T-helper 2 cell (primary cell): ENCODE data around the gene KIAA0930.
"Not testable (repeated sequence)": the region's sequence is repeated elsewhere in the genome, so short reads cannot be mapped to it uniquely, and the experiment has no call there.

Experiments
- DNase-seq, 5 experiments: peaks; one replicate each; pipeline versions ENCODE4 v3.0.0 to v3.0.0-alpha.2; 2012 to 2022

Gene KIAA0930

DNA sequence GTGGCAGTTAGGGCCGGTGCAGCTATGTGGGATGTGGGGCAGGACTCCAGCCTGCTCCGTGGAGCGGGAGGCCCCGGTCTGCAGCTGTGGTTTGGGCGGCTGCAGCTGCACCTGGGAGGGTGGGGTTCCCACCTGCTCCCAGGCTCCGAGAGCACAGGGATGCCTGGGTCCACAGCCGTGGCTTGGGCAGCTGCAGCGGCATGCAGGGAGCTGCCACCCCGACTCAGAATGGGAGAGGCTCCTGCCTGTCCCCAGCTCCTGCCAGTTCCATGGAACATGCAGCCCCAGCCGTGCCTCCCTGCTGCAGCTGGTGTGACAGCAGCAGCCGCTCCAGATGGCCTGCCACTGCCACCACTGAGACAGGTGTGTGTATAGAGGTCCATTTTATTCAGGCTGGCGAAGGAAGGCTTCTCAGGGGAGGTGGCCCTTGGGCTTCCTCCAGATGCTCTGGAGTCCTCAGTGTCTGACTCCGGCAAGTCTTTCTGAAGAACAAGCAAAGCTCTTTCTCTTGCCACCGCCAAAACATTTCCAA is 22.3 kb upstream of the KIAA0930 start:
- no peak for DNase-seq

DNA sequence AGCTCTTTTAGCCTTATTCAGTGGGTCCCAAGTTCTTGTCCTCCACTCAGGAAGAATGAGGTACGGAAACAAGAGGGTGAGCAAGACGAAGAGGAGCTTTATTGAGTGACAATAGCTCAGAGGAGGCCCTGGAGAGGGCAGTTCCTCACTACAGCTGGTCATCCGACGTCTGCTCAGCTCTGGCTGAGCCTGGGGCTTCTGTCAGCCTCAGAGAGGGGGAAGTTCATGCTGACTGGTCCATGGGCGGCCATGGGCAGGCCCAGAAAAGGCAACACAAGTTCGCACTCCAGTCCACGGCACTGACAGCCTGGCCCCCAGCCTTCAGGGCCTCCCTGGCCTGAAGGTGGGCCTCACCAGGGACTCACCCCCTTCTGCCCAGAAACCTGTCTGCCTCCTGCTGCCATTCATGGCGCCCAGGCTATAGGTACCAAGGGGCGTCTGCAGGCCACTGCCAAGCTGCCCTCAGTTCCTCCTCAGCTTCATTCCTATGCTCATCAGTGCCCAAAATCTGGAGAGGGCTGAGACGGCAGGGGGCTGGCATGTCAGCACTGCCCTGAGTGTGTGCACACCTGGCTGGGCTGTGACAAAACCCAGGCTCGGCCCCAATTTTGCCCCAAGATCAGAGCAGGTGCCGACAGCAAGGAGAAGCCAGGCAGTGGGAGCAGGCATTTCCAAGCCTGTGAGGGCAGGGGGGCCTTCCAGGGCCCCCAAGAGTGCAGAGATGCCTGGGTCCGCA is 21.7 kb upstream of the KIAA0930 start:
- DNase-seq, result no peak

DNA sequence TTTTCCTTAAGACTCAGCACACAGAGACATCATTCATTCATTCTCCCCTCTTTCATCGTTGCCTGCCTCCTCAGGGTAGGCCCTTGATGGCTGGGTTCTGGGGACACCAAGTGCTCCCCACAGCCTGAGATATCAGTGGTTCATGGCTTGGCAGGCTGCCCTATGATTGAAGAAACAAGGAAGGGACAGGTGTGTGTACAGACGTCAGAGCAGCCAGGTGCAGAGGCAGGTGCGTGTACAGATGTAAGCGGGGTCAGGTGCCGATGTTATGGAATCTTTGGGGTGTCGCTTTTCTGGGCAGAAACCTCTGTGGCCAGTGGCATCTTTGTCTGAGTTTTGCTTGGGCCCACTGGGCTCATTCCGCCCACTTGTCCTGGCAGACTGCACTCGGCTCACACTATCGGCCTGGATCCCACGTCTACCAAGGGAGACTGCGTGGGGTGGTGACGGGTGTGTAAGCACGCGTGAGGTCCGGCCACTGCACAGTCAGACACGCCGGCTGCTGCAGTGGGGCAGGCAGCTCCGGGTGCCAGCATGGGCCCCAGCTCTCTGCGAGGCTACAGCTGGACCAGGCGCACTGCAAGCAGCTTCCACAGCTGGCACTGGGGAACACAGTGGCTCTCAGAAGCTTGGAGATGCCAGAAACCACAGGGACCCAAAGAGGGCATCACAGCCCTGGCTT is 20.9 kb upstream of the KIAA0930 start:
- no peak for DNase-seq

DNA sequence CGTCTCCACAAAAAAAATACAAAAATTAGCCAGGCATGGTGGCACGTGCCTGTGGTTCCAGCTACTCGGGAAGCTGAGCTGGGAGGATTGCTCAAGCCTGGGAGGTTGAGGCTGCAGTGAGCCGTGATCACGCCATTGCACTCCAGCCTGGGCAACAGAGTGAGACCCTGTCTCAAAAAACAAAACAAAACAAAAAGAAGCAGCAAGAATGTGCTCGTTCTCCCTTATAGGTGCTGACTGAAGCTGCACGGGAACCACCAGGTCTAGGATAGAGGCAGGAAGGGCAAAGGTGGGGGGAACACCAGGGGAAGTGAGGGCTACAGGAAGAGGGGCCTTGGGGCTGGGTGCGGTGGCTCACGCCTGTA is 19.7 kb upstream of the KIAA0930 start:
- not testable (repeated sequence) for DNase-seq

DNA sequence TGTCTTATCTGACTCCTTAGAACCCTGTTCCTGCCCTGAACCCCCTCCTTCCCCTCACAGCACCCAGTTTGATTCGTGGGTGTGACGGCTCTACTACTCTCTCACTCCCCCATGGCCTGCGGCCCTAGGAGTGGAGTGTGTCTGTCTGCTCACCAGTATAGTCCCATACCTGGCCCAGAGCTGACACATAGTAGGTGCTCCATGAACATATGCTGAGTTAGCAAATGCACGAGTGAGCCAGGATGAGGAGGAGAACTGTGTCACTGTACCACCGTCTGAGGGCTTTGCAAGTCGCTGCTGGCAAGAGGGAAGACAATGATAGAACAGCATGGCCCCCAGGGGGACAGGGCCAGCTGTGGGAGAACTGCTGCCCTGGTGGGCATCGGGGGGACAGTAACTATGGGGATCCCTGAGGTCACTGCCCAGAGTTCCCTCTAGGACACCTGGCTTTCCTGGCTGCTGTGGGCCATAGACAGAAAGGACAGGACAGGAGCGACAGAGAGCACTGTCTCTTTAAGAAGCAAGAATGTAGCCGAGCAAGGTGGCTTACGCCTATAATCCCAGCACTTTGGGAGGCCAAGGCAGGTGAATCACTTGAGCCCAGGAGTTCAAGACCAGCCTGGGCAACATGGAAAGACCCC is 19.2 kb upstream of the KIAA0930 start:
- DNase-seq, result no peak

DNA sequence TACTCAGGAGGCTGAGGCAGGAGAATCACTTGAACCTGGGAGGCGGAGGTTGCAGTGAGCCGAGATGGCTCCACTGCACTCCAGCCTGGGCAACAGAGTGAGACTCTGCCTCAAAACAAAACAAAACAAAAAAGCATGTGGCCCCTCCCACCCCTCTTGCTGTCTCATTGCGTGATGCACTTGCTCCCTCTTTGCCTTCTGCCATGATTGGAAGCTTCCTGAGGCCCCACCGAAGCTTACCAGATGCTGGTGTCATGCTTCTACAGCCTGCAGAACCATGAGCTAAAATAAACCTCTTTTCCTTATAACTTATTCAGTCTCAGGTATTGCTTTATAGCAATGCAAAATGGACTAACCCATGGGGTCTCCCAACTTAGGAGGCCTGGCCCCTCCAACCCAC is 17.2 kb upstream of the KIAA0930 start:
- not testable (repeated sequence) for DNase-seq

DNA sequence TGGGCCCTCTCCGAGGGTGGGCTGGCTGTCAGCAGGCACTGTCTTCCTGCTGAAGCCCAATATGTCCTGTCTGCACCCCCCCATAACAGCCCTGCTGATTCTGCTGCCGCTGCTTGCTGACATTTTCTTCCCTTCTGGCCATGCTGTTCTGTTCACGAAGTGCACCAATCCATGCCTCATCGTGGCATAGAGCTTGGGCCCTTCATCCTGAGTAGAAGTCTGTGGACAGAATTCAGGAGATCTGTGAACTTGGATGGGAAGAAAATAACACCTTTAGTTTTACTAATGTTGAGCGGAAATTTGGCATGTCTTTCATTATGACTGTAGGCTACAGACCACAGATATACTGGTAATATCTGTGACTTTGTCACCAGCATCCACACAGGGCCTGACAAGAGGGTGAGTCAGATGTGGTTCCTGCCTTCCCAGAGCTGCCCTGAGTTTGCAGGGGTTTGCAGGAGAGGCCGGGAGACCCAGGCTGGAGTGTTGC is 14.1 kb upstream of the KIAA0930 start:
- DNase-seq, result peak in 1 of 5 experiments; percentile 76

DNA sequence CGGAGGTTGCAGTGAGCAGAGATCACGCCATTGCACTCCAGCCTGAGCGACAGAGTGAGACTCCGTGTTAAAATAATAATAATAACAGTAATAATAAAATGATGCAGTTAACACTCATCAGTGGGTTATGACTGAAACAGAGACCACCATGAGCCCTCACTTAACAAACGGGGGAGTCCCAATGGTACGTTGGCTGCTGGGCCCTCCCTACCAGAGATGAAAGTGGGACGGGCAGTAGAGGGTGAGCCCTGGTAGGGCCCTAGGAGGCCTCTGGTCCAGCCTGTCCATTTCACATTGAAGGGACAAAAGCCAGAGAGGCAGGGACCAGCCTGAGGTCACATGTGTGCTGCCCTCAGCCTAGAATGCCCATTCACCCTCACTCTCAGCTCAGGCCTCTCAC is 13.7 kb upstream of the KIAA0930 start:
- no peak for DNase-seq

DNA sequence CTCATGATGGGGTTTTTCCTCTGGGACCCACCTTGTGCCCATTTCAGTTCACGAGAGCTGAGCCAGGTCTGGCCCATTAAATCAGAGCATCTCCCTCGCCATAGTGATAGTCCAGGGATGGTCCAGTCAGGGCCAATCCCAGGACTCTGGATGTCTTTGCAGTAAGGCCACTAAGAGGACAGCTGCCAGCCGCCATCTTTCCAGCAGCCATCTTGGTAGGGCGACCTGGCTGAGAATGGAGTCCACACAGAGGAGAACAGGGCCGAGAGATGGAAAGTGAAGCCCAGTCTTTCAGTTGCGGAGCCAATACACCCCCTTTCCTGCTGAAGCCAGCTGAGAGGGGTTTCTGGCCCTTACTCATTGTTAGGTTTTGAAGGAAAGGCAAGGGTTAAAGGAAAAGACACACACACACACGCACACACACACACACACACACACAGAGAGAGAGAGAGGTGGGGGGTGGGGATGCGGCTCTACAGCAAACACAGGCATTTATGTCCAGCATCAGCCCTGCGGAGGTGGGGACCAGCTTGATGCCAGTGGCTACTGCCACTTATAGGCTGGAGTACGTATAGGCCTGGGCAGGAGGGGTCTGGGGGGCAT is 12.4 kb upstream of the KIAA0930 start:
- DNase-seq, result no peak

DNA sequence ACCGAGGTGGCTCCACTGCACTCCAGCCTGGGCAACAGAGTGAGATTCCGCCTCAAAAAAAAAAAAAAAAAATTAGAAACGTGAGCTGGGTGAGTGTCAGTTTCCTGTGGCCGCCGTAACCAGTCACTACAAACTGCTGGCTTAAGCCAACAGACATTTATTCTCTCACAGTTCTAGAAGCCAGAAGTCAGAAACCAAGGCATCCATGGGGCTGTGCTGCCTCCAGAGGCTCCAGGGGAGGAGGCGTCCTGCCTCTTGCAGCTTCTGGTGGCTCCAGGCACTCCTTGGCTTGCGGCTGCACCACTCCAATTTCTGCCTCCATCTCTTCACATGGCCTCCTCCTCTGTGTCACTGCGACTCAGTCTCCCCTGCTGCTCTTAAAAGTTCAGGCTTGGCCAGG is 11.1 kb upstream of the KIAA0930 start:
- DNase-seq, result peak in 1 of 5 experiments; percentile 17

DNA sequence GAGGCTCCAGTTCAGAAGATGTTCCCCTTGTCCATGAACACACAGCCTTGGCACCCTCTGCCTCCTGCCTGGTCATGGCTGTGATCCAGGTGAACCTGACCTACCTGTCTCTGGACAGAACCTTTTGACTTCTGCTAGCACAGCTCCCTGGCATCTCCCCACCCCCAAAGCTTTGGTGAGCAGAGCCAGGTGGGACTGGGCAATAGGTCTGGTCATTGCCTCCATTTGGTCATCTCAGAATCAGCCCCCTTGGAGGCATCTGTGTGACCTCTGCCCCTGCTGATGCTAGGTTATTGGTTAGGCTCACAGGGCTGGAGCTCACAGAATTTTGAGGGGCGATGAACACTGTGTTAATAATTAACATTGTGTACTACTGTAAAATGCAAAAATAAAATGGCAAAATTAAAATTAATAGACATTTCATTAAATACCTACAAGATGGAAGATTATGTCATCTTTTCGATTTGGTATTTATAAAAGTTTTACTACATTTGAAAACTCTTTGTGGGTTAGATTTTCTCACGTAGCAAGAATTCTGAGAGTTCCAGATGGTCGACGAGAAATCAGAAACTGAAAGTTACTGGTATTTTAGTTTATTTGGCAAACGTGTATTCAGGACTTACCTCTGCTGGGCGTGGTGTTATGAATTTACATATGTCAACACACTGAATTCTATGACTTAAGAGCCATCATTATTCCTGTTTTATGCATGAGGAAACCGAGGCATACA is 8.3 kb upstream of the KIAA0930 start:
- peak in 1 of 5 experiments; percentile 32 for DNase-seq

DNA sequence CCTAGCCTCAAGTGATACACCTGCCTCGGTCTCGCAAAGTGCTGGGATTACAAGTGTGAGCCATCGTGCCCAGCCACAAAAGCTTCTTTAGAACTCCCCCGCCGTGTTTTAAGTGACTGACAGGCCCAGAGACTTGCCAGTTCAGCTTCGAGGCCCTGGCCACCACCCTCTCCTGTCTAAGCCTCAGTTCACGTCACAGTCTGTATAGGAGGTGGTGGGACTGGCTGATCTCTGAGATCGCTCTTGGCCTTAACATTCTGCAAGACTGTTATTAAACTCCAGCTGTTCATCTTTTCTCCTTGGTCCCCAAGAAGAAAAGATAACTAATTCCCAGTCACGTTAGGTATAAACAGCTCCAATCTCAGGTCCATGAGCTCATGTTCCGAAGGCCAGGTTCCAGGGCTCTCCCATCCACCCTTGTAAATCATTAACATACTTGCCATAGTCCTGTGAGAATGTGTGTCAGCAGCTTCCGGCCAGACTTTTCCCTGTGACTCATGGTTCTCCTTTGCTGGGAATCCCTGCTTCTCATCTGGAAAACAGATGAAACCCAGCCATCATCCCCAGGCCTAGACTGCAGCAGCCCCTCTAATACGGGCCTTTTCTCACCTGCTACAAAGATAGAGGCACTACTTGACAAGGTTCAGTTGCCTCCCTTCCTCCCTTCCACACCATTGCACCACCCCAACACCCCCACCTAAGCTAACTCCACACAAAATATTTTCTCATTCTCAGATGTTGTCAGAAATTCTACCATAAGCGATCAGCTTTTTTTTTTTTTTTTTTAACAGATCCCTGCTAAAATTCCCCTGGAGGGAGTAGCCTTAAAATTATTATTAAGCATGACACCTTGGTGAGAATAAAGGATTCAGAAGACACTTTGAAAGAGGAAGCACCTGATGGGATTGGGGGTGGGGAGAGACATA is 5.6 kb upstream of the KIAA0930 start:
- no peak for DNase-seq

DNA sequence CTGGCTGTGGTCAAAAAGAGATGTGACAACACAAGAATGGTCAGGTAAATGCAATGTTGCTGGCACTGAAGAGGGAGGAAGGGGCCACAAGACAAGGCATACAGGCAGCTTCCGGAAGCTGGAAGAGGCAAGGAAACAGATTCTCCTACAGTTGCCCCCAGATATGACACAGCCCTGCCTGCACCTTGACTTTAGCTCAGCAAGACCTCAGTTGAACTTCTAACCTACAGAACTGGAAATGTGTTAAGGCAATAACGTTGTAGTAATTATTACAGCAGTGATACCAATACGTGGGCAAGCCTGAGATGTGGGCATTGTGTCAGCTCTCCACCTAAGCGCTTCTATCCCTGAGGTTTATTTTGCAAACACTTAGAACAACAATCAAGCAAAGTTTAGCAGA is 4.2 kb upstream of the KIAA0930 start:
- no peak for DNase-seq

DNA sequence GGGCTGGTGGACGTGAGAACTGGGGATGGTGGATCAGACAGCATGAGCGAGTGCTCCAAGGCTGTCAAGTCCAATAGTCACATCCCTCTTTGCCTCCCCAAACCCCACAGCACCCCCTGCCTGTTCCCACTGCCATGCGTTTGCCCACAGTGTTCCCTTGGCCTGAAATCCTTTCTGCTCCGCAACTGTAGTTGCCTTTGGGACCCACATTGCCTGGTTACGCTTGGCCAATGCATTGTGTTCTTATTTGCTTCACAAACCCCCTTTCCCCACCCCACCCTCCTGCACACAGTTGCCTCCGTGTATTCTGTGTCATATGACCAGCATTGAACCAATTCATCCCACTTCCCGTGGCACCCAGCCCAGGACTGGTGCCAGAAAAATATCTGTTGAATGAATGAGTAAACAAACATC is 2.1 kb upstream of the KIAA0930 start:
- DNase-seq, result no peak

DNA sequence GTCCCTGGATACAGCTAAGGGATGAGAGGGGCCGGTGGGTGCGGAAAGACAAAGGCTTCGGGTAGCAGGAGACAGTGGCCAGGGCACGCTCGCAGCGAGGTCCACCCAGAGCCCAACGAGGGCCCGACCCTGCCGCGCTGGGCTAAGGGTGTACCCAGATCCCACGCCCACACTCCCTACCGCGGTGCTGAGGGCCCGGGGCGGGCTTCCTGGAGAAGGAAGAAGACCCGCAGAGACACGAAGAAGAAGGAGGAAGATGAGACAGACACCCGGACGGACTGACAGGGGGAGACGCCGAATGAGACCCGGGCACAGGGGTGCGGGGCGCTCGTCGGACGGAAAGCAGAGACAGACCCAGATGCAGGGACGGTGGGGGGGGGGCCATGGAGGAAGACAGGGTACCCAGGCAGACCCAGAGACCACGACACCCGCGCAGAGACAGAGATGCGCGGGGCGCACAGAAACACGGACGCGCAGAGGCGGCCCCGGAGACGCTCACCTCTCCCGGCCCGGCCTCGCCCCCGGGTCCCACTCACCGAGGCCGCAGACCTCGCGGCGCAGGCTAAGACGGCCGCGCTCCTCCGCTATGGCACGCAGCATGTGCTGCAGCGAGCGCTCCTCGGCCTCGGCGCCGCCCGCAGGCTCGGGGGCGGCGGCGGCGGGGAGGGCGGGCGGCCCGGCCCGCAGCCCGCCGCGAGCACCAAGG is 437 bp downstream of the KIAA0930 start:
- peak in 2 of 5 experiments; percentile 8 to 68 for DNase-seq

DNA sequence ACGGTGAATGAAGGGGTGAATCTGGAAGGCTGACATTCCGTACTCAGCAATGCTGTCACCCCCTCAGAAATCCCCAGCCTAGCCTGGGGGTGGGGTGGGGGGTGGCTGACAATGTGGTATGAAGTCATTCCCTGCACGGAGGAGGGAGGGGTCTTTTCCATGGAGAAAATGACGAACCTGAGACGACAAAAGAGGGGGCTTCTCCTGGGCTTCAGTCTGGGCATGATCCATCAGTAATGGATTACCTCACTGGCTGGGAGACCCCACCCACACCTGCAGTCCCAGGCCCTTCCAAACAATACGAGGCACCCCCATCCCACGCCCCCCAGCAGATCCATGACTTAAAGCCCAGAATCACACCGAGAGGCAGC is 1.0 kb downstream of the KIAA0930 start:
- DNase-seq, result no peak

DNA sequence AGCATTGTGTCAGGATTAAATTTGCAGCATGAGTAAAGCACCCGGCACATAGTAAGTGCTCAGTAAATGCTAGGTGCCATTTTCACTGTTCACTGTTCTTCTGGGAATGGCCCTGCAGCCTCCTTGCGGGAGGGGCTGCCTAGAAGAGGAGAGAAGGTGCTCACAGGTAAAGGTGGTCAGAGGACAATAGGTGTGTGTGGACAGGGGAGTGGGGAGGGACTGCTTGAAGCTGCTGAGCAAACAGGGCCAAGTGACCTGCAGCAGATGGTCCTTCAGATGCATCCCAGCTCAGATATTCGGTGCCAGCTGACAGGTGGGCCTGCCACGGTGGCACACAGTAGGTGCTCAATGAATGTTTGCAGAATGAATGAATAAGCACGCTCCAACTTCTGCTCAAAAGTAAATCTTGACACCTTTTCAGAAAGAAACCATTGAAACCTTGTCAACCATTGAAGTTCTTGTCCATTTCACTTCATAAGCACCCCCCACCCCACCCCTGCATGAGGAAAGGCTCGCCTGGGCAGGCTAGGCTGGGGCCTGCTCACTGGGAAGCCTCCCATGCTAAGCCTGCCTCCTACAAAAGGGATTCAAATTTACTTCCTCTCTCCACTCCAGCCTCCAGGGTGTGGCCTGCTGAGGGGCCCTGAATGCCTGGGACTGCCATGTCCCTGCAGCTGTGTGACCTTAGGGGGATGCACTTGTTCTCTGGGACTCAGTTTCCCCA is 1.6 kb downstream of the KIAA0930 start:
- no peak for DNase-seq

DNA sequence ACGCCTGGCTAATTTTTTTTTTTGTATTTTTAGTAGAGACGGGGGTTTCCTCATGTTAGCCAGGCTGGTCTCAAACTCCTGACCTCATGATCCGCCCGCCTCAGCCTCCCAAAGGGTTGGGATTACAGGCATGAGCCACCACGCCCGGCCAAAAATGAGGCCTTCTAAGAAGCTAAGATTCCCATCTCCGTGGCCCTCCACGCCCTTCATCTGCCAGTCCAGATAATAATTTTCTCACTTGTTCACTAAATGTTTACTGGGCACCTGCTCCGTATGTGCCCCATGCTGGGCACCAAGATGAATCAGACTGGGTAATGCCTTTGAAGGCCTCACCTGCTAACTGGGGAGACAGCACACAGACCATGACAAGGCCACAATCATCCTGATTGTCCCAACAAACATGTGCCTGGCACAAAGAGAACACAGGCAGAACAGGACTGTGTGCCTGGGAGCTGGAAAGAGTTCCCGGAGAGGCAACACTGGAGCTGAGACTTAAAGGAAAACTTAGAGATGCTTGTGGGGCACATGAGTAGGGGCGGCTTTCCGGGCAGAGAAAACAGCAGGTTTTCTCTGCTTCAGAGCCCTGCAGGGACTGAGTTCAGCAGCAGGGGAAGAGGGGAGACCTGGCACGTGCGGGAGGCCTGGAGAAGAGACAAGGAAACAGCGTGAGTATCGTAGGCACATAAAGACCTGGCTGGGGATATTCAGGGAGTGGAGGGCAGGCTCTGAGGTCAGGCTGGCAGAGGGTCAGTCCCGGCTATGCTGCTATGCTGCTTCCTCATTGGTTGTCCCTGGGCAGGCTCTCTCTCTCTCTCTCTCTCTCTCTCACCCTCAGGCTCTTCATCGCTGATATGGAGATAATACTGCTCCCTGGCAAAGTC is 2.4 kb downstream of the KIAA0930 start:
- no peak for DNase-seq
